Measurements from ENCODE around the gene CNOT3. TPM values are rescaled to one million over a fixed set of nuclear protein-coding genes. Genes with fewer than 3 reads are reported as not detected.

The CNOT3 gene
- total and polyA plus RNA-seq, 12 donors = 8.3 to 82.3 (median 47.1) TPM

- TF ChIP-seq POLR2A (IDR thresholded peaks at IDR 0.05) = no peak
- no peak for TF ChIP-seq CTCF (IDR thresholded peaks at IDR 0.05)
- DNase-seq = no peak
- Histone ChIP-seq H3K4me1 (replicated peaks in 1 of 2) (peaks cover 15 to 17% of the 10 kb centered on the region in 2 donors), H3K4me3 (no peak overlapping the region), H3K27me3 (no peaks in the 10 kb centered on the region), H3K27ac (no peak overlapping the region), H3K9me3 (replicated peaks in 1 of 3) (no peaks in the 10 kb centered on the region), H3K36me3 (replicated peaks in 1 of 2) (peaks cover 0 to 28% of the 10 kb centered on the region in 2 donors)
- intact Hi-C loops (cut with DNase I) = no loop called here
- WGBS, 4 donors = 92 to 97% (median 95%) methylated on average over 7 of the region's 7 CpGs
These were observed 59.0 kb downstream of the CNOT3 start for GRCh38 chr19:54196536-54196935.

GRCh38 chr19:54197121-54197520 lies 59.6 kb downstream of the CNOT3 start:
- Histone ChIP-seq H3K4me3 (no peak overlapping the region), H3K27ac (no peak overlapping the region), H3K9me3 (replicated peaks in 1 of 3) (no peaks in the 10 kb centered on the region), H3K27me3 (no peaks in the 10 kb centered on the region), H3K4me1 (replicated peaks in 1 of 2) (peaks cover 15 to 17% of the 10 kb centered on the region in 2 donors), H3K36me3 (replicated peaks in 1 of 2) (peaks cover 0 to 34% of the 10 kb centered on the region in 2 donors)
- WGBS, 4 donors = 77 to 90% (median 80%) methylated on average over 3 of the region's 3 CpGs
- DNase-seq = no peak
- intact Hi-C loops (cut with DNase I) = no loop called here
- TF ChIP-seq CTCF (IDR thresholded peaks at IDR 0.05) (no peak), POLR2A (IDR thresholded peaks at IDR 0.05) (no peak)

GRCh38 chr19:54199401-54199800 lies 61.8 kb downstream of the CNOT3 start:
- Histone ChIP-seq H3K27ac (peak overlapping the region in 1 of 5 donors; percentile 92), H3K9me3 (replicated peaks in 1 of 3) (no peaks in the 10 kb centered on the region), H3K4me1 (replicated peaks in 1 of 2) (peaks cover 24 to 35% of the 10 kb centered on the region in 2 donors), H3K27me3 (no peaks in the 10 kb centered on the region), H3K36me3 (replicated peaks in 1 of 2) (peaks cover 0 to 39% of the 10 kb centered on the region in 2 donors), H3K4me3 (no peak overlapping the region)
- TF ChIP-seq POLR2A (IDR thresholded peaks at IDR 0.05) (no peak), CTCF (IDR thresholded peaks at IDR 0.05) (no peak)
- intact Hi-C loops (cut with DNase I) = no loop called here
- WGBS, 4 donors = 90 to 93% (median 91%) methylated on average over 16 of the region's 16 CpGs
- no peak for DNase-seq

- Histone ChIP-seq H3K36me3 (replicated peaks in 1 of 2) (peaks cover 0 to 50% of the 10 kb centered on the region in 2 donors), H3K4me1 (replicated peaks in 1 of 2) (peaks cover 24 to 53% of the 10 kb centered on the region in 2 donors)
These were observed 63.7 kb downstream of the CNOT3 start for GRCh38 chr19:54201172-54201701.

More at GRCh38 chr19:54201172-54201701, 63.7 kb downstream of the CNOT3 start:
- Histone ChIP-seq H3K9me3 (replicated peaks in 1 of 3) (no peaks in the 10 kb centered on the region), H3K4me3 (peak overlapping the region; percentile 5 to 83 (median 72)), H3K27me3 (no peaks in the 10 kb centered on the region), H3K27ac (peak overlapping the region; percentile 81 to 98 (median 95))
- WGBS, 4 donors = 1 to 3% (median 2%) methylated on average over 9 to 28 of the region's 28 CpGs
- DNase-seq = peak in 2 of 7 donors; percentile 48 to 73
- intact Hi-C loops (cut with DNase I) = no loop called here
- peak in 1 of 6 experiments; percentile 13 for TF ChIP-seq CTCF (IDR thresholded peaks at IDR 0.05)
- no peak for TF ChIP-seq POLR2A (IDR thresholded peaks at IDR 0.05)

All from adrenal gland (tissue), 12 donors.